ENCODE results near the gene MYO1D.

The MYO1D gene

DNA sequence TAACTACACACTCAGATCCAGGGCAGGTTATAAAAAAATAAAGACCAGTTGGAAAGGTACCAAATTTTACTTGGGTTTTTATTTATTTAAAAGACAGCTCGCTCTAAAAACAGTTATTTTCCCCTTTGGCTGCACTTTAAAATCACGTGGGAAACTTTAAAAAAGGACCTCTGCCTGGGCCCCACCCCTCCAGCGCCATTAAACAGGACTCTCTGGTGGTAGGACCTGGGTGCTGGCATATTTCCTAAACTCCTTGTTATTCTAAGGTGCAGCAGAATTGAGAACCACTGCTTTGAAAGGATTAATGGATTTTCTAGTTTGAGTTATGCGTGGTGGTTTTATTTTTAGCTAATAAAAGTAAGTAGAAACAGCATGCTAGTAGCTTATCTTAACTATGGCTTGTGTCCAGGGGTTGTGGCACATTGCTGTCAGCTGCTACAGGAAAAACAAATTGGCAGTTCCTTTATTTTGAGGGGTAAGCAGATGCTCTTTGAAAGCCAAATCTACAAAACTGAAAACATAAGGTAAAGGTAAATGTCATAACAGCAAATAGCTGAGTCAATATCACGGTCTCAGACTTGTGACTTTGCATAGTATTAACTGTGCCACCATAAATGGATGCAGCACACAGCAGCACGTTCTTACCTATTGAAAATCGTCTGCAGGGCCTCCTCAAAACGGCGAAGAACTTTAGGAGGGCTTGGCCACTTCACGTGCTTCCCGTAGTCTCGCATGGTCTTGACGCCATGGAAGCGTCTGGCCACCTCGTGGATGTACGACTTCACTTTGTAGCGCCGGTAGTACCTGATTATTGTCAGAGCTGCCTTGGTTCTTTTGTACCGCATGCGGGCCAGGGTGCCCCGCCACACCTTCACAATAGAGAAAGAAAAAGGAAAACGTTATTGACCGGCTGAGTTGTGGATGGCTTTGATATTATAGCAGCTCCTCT lies 218.2 kb downstream of the MYO1D start:
- Histone ChIP-seq H3K27ac (no peak overlapping the region), H3K4me1 (ENCODE audit: low read depth, poor library complexity, severe bottlenecking) (peaks cover 6% of the 10 kb centered on the region), H3K27me3 (ENCODE audit: insufficient read depth, low read depth) (no peaks in the 10 kb centered on the region), H3K79me2 (ENCODE audit: insufficient read depth, low read depth) (no peaks in the 10 kb centered on the region), H2AFZ (ENCODE audit: low read depth) (no peak overlapping the region), H3K4me2 (no peak overlapping the region), H3K36me3 (ENCODE audit: insufficient read depth) (no peaks in the 10 kb centered on the region), H4K20me1 (ENCODE audit: insufficient read depth) (no peaks in the 10 kb centered on the region), H3K9ac (no peak overlapping the region), H3K4me3 (IDR thresholded peaks at IDR 0.05; ENCODE audit: insufficient read depth, low read depth, low read length) (no peak overlapping the region)
- TF ChIP-seq, protein P1, sequence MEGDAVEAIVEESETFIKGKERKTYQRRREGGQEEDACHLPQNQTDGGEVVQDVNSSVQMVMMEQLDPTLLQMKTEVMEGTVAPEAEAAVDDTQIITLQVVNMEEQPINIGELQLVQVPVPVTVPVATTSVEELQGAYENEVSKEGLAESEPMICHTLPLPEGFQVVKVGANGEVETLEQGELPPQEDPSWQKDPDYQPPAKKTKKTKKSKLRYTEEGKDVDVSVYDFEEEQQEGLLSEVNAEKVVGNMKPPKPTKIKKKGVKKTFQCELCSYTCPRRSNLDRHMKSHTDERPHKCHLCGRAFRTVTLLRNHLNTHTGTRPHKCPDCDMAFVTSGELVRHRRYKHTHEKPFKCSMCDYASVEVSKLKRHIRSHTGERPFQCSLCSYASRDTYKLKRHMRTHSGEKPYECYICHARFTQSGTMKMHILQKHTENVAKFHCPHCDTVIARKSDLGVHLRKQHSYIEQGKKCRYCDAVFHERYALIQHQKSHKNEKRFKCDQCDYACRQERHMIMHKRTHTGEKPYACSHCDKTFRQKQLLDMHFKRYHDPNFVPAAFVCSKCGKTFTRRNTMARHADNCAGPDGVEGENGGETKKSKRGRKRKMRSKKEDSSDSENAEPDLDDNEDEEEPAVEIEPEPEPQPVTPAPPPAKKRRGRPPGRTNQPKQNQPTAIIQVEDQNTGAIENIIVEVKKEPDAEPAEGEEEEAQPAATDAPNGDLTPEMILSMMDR (conservative IDR thresholded peaks at IDR 0.05; ENCODE audit: low read depth, low read length), result no peak

DNA sequence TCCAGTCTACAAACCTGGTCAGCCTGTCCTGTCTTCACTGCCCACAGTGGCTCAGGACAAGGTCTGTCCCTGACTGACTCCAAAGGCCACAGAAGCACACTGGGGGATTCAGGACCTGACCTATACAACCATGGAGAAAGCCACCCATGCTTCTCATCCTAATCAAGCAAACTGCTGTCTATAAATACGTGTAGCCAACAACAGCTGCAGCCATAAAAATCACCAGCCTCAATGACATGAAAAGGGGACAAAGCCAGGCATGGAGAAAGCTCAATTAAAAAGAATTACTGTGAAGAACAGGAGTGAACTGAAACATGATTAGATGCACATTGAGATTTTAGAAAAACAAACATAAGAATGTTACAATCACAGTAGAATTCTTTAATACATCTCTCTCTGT lies 220.0 kb downstream of the MYO1D start:
- no peak overlapping the region for H3K4me2 ChIP-seq
- no peaks in the 10 kb centered on the region for H3K27me3 ChIP-seq (ENCODE audit: insufficient read depth, low read depth)
- TF ChIP-seq, protein P1 (conservative IDR thresholded peaks at IDR 0.05; ENCODE audit: low read depth, low read length), result no peak
- no peak overlapping the region for H3K27ac ChIP-seq
- H3K79me2 ChIP-seq (ENCODE audit: insufficient read depth, low read depth), result no peaks in the 10 kb centered on the region
- no peak overlapping the region for H3K4me3 ChIP-seq (IDR thresholded peaks at IDR 0.05; ENCODE audit: insufficient read depth, low read depth, low read length)
- H4K20me1 ChIP-seq (ENCODE audit: insufficient read depth), result no peaks in the 10 kb centered on the region
- no peak overlapping the region for H2AFZ ChIP-seq (ENCODE audit: low read depth)
- no peaks in the 10 kb centered on the region for H3K36me3 ChIP-seq (ENCODE audit: insufficient read depth)
- no peak overlapping the region for H3K9ac ChIP-seq
- H3K4me1 ChIP-seq (ENCODE audit: low read depth, poor library complexity, severe bottlenecking), result peaks cover 6% of the 10 kb centered on the region

GRCh38 chr17:32654324-32654723 lies 222.6 kb downstream of the MYO1D start:
- peaks cover 6% of the 10 kb centered on the region for H3K4me1 ChIP-seq (ENCODE audit: low read depth, poor library complexity, severe bottlenecking)
- no peak overlapping the region for H3K9ac ChIP-seq
- no peak overlapping the region for H3K27ac ChIP-seq
- TF ChIP-seq, protein P1 (conservative IDR thresholded peaks at IDR 0.05; ENCODE audit: low read depth, low read length), result no peak
- no peaks in the 10 kb centered on the region for H3K36me3 ChIP-seq (ENCODE audit: insufficient read depth)
- H3K4me3 ChIP-seq (IDR thresholded peaks at IDR 0.05; ENCODE audit: insufficient read depth, low read depth, low read length), result no peak overlapping the region
- no peaks in the 10 kb centered on the region for H3K79me2 ChIP-seq (ENCODE audit: insufficient read depth, low read depth)
- no peaks in the 10 kb centered on the region for H4K20me1 ChIP-seq (ENCODE audit: insufficient read depth)
- no peak overlapping the region for H2AFZ ChIP-seq (ENCODE audit: low read depth)
- no peak overlapping the region for H3K4me2 ChIP-seq
- H3K27me3 ChIP-seq (ENCODE audit: insufficient read depth, low read depth), result no peaks in the 10 kb centered on the region

DNA sequence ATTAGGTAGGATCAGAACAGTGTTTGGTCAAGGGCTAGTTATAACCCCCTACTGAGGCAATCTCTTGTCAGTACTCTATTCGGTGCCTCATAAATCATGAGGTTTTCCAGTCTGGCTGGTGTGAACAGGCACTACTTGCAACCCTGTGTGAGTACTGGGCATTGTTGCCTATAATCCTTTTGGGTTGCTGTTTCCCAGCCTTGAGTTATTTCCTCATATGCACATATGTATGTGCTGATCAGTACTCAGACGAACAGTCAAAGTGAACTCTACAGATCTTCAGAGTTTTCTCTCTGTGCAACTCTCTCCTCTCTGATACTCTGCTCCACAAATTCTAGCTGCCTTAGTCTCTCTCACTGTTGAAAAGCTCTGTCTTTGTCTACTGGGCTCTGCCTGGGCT lies 225.8 kb downstream of the MYO1D start:
- Histone ChIP-seq H4K20me1 (ENCODE audit: insufficient read depth) (no peaks in the 10 kb centered on the region), H3K36me3 (ENCODE audit: insufficient read depth) (no peaks in the 10 kb centered on the region), H3K27ac (no peak overlapping the region), H3K4me1 (ENCODE audit: low read depth, poor library complexity, severe bottlenecking) (no peaks in the 10 kb centered on the region), H2AFZ (ENCODE audit: low read depth) (no peak overlapping the region), H3K9ac (no peak overlapping the region), H3K79me2 (ENCODE audit: insufficient read depth, low read depth) (no peaks in the 10 kb centered on the region), H3K4me2 (no peak overlapping the region), H3K27me3 (ENCODE audit: insufficient read depth, low read depth) (no peaks in the 10 kb centered on the region), H3K4me3 (IDR thresholded peaks at IDR 0.05; ENCODE audit: insufficient read depth, low read depth, low read length) (no peak overlapping the region)
- TF ChIP-seq, protein P1 (conservative IDR thresholded peaks at IDR 0.05; ENCODE audit: low read depth, low read length), result no peak
